Activated CD8-positive, alpha-beta T cell treated with anti-CD3 and anti-CD28 coated beads for 36 hours (primary cell): ENCODE data around the gene ITIH4. TPM values are rescaled to one million over a fixed set of nuclear protein-coding genes. Genes with fewer than 3 reads are reported as not detected.

ENCODE experiments used
- ATAC-seq: fragments of 200-7000 bp; cut with Tn5 transposase; one replicate; pipeline ENCODE4 v1.10.0; 2021; ENCODE audit warnings: mild to moderate bottlenecking, moderate library complexity
- CTCF ChIA-PET: fragments of 350-600 bp; sonication (Branson Sonifier 250); formaldehyde crosslinking; loops from one replicate; lab custom pipeline; 2021; ENCODE audit warnings: antibody characterized with exemption; lab: Charles Lee
- POLR2A ChIA-PET: fragments of 350-600 bp; sonication (Branson Sonifier 250); formaldehyde crosslinking; loops from one replicate; lab custom pipeline; 2021; ENCODE audit warnings: antibody characterized with exemption; lab: Charles Lee
- DNase-seq: peaks from one replicate; pipeline ENCODE4 v3.0.0-alpha.2; 2020
- H3K27ac Mint-ChIP-seq: one replicate; pipeline ENCODE4 v1.8.0; 2021; ENCODE audit warnings: mild to moderate bottlenecking, mixed read lengths
- H3K27me3 Mint-ChIP-seq: one replicate; pipeline ENCODE4 v1.8.0; 2021; ENCODE audit warnings: mixed read lengths
- H3K36me3 Mint-ChIP-seq: one replicate; pipeline ENCODE4 v1.8.0; 2021; ENCODE audit warnings: low read depth, mixed read lengths
- H3K4me1 Mint-ChIP-seq: one replicate; pipeline ENCODE4 v1.8.0; 2021; ENCODE audit warnings: low read depth, mixed read lengths
- H3K4me3 Mint-ChIP-seq: one replicate; pipeline ENCODE4 v1.8.0; 2021; ENCODE audit warnings: mild to moderate bottlenecking, moderate library complexity, mixed read lengths
- H3K9me3 Mint-ChIP-seq: one replicate; pipeline ENCODE4 v1.8.0; 2021; ENCODE audit warnings: mixed read lengths
- CTCF ChIP-seq: fragments of 200-600 bp; IDR thresholded peaks from one replicate; pipeline ENCODE4 v1.8.0; 2022; ENCODE audit warnings: antibody characterized with exemption, mild to moderate bottlenecking
- intact Hi-C: fragments of 100-400 bp; cut with micrococcal nuclease; formaldehyde crosslinking; loops from one replicate; pipeline ENCODE4 v1.10.0; 2022
- total RNA-seq, 2 experiments: library from RNA; stranded (reverse); gene quantifications; one replicate each; pipeline ENCODE4 v1.2.3, GENCODE V29; 2021

Gene ITIH4
- total RNA-seq, 2 experiments from 2014 or later: 3.9 to 5.5 TPM

GRCh38 chr3:52871761-52872160, 41.3 kb upstream of the ITIH4 start:
- ChIA-PET POLR2A (interaction anchor here (0.7 kb wide), 1 partner anchor 197 kb away, joined by 3 read pairs; no protein-coding TSS in a partner anchor), CTCF (no interaction called here)
- H3K4me1 Mint-ChIP-seq: peaks cover 37% of the 10 kb centered on the region
- intact Hi-C loops: no loop called here
- H3K36me3 Mint-ChIP-seq: no peaks in the 10 kb centered on the region
- H3K27ac Mint-ChIP-seq: no peak overlapping the region
- H3K27me3 Mint-ChIP-seq: no peaks in the 10 kb centered on the region
- no peak for ATAC-seq
- no peak overlapping the region for H3K4me3 Mint-ChIP-seq
- TF ChIP-seq CTCF: no peak
- H3K9me3 Mint-ChIP-seq: no peaks in the 10 kb centered on the region
- no peak for DNase-seq

DNA sequence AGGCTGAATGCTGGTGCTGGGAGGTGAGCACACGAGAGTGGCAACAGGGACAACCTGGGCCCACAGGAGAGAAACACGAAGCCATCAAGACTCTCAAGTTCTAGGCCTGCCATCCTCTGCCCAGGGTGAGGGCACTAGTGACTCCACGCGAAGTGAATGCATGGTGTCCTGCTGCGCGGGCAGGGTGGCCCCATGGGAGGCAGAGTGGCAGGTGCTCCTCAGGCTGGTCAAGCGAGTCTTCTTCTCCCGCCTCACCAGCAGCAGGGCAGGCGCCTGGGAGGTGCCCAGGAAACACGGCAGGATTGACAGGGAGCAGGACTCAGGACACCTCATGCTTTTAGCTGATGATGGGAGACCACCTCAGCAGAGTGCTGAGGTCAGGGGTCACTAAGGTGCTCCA, 40.0 kb upstream of the ITIH4 start:
- no peak for TF ChIP-seq CTCF
- peaks cover 8% of the 10 kb centered on the region for H3K36me3 Mint-ChIP-seq
- no peak for ATAC-seq
- H3K4me3 Mint-ChIP-seq: no peak overlapping the region
- peaks cover 7% of the 10 kb centered on the region for H3K9me3 Mint-ChIP-seq
- DNase-seq: no peak
- H3K4me1 Mint-ChIP-seq: peaks cover 30% of the 10 kb centered on the region
- ChIA-PET CTCF (interaction anchor here (1.2 kb wide), 1 partner anchor 22 kb away, joined by 6 read pairs; no protein-coding TSS in a partner anchor), POLR2A (interaction anchor here (1.0 kb wide), 1 partner anchor 12 kb away, joined by 4 read pairs; no protein-coding TSS in a partner anchor)
- intact Hi-C loops: no loop called here
- no peak overlapping the region for H3K27ac Mint-ChIP-seq
- H3K27me3 Mint-ChIP-seq: no peaks in the 10 kb centered on the region

DNA sequence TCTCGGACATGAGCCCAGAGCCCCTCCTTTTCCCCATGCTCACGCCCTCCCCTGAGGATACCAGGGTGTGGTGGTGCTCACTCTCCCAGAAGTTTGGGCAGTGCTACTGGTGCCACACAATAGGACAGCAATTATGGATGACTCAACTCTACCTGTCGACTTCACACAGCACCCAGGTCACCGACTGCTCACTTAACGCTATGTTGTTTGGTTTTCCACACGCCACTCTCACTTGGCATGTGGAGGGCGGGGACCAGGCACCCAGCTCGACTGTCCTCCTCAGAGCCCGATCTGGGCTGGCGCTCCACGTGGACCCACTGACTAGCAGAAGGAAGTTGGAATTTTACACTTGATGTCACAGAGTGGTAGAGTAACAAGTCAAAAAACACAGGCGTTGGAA, 36.0 kb upstream of the ITIH4 start:
- H3K9me3 Mint-ChIP-seq: peaks cover 12% of the 10 kb centered on the region
- ChIA-PET CTCF (interaction anchor here (1.0 kb wide), 1 partner anchor 45 kb away, joined by 4 read pairs; no protein-coding TSS in a partner anchor), POLR2A (no interaction called here)
- no peak for TF ChIP-seq CTCF
- H3K27ac Mint-ChIP-seq: no peak overlapping the region
- H3K4me3 Mint-ChIP-seq: no peak overlapping the region
- no peak for ATAC-seq
- peaks cover 17% of the 10 kb centered on the region for H3K36me3 Mint-ChIP-seq
- no peak for DNase-seq
- intact Hi-C loops: no loop called here
- peaks cover 5% of the 10 kb centered on the region for H3K4me1 Mint-ChIP-seq
- no peaks in the 10 kb centered on the region for H3K27me3 Mint-ChIP-seq

GRCh38 chr3:52865994-52866393, 35.5 kb upstream of the ITIH4 start:
- Mint-ChIP-seq H3K4me1 (peaks cover 2% of the 10 kb centered on the region), H3K27me3 (no peaks in the 10 kb centered on the region), H3K9me3 (peaks cover 12% of the 10 kb centered on the region), H3K36me3 (peaks cover 17% of the 10 kb centered on the region), H3K27ac (no peak overlapping the region), H3K4me3 (no peak overlapping the region)
- no peak for TF ChIP-seq CTCF
- ChIA-PET POLR2A (no interaction called here), CTCF (no interaction called here)
- ATAC-seq: no peak
- DNase-seq: no peak
- intact Hi-C loops: no loop called here

- no peak for TF ChIP-seq CTCF
- Mint-ChIP-seq H3K36me3 (peaks cover 10% of the 10 kb centered on the region), H3K27me3 (no peaks in the 10 kb centered on the region), H3K4me1 (no peaks in the 10 kb centered on the region), H3K27ac (no peak overlapping the region), H3K4me3 (no peak overlapping the region), H3K9me3 (peaks cover 6% of the 10 kb centered on the region)
- CTCF ChIA-PET: interaction anchor here (2.2 kb wide), 1 partner anchor 75 kb away, joined by 6 read pairs; no protein-coding TSS in a partner anchor
- POLR2A ChIA-PET: interaction anchor here (1.0 kb wide), 1 partner anchor 42 kb away, joined by 3 read pairs; no protein-coding TSS in a partner anchor
- no peak for ATAC-seq
- DNase-seq: no peak
- intact Hi-C loops: no loop called here
Observed at GRCh38 chr3:52860424-52860768, 29.9 kb upstream of the ITIH4 start.
